22Rv1 (cell line): ENCODE measurements around the gene GNG11.

Experiments used
- CTCF ChIP-seq: fragments of 450-650 bp; IDR thresholded peaks from 2 replicates; pipeline ENCODE4 v1.5.1; 2017; ENCODE audit warnings: mild to moderate bottlenecking
- ZFX ChIP-seq: fragments of 450-650 bp; IDR thresholded peaks from 2 replicates; pipeline ENCODE4 v1.6.1; 2017; ENCODE audit warnings: antibody characterized with exemption, borderline replicate concordance

- TF ChIP-seq CTCF (no peak), ZFX (no peak)
Measured at GRCh38 chr7:93873998-93874574, 47.4 kb upstream of the GNG11 start.
